ENCODE results near the gene MYO5A.
"Not testable (repeated sequence)": the region's sequence is repeated elsewhere in the genome, so short reads cannot be mapped to it uniquely, and the experiment has no call there.

The MYO5A gene

DNA sequence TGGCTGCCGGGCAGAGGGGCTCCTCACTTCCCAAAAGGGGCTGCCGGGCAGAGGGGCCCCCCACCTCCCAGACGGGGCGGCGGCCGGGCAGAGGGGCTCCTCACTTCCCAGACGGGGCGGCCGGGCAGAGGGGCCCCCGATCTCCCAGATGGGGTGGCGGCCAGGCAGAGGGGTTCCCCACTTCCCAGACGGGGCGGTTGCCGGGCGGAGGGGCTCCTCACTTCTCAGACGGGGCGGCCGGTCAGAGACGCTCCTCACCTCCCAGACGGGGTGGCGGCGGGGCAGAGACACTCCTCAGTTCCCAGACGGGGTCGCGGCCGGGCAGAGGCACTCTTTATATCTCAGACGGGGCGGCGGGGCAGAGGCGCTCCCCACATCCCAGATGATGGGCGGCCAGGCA, 69.0 kb downstream of the MYO5A start:
- not testable (repeated sequence) for DNase-seq

DNA sequence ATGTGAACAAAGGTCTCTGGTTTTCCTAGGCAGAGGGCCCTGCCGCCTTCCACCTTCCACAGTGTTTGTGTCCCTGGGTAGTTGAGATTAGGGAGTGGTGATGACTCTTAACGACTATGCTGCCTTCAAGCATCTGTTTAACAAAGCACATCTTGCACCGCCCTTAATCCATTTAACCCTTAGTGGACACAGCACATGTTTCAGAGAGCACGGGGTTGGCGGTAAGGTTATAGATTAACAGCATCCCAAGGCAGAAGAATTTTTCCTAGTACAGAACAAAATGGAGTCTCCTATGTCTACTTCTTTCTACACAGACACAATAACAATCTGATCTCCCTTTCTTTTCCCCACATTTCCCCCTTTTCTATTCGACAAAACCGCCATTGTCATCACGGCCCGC, 69.4 kb downstream of the MYO5A start:
- DNase-seq, result not testable (repeated sequence)

DNA sequence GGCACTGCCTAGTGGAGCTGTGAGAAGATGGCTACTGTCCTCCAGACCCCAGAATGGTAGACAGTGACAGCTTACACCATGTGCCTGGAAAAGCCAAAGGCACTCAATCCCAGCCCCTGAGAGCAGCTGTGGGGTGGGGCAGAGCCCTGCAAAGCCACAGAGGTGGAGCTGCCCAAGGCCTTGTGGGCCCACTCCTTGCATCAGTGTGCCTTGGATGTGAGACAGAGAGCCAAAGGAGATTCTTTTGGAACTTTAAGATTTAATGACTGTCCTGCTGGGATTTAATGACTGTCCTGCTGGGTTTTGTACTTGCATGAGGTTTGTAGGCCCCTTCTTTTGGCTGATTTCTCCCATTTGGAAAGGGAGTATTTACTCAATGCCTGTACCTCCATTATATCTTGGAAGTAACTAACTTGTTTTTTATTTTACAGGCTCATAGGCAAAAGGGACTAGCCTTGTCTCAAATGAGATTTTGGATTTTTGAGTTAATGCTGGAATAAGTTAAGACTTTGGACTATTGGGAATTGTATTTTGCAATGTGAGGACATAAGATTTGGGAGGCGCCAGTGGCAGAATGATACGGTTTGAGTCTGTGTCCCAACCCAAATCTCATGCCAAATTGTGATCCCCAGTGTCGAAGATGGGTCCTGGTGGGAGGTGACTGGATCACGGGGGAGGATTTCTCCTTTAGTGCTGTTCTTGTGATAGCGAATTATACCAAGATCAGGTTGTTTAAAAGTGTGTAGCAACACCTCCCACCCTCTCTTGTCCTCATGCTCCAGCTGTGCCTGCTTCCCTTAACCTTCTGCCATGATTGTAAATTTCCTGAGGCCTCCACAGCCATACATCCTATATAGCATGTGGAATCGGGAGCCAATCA, 80.4 kb downstream of the MYO5A start:
- DNase-seq, result no peak

DNA sequence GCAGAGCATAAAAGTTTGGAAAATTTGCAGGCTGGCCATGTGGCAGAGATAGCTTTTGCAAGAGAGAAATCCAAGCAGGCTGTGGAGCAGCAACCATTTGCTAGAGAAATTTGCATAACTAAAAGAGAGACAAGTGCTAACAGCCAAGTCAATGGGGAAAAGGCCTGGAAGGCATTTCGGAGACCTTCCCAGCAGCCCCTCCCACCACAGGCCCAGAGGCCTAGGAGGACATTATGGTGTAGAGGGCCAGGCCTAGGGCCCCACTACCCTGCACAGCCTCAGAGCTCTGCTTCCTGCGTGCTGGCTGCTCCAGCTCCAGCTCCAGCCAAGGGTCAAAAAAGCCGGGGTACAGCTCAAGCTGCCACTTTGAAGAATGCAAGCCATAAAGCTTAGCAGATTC, 82.7 kb downstream of the MYO5A start:
- DNase-seq, result no peak

DNA sequence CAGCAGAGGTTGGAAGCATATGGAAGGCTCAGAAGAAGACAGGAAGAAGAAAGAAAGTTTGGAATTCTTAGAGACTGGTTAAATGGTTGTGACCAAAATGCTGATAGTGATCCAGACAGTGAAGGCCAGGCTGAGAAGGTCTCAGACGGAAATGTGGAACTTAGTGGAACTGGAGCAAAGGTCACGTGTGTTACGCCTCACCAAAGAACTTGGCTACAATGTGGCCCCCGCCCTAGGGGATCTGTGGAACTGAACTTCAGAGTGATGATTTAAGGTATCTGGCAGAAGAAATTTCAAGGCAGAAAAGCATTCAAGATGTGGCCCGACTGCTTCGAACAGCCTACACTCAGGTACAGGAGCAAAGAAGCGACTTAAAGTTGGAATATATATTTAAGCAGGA, 83.1 kb downstream of the MYO5A start:
- DNase-seq, result no peak

DNA sequence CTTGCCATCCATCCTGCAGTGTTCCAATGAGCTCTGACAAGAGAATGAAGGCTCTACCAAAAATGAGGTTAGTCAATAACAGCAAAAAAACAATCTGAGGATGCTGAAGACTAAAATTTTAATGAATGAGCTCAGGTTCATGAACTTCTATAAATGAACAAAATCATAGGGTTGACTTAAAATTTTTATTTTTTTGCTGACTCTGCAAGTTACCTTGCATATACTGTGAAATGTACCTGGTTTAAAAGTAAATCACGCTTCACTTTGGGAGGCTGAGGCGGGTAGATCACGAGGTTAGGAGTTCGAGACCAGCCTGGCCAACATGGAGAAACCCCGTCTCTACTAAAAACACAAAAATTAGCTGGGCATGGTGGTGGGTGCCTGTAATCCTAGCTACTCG, 85.5 kb downstream of the MYO5A start:
- DNase-seq, result not testable (repeated sequence)

DNA sequence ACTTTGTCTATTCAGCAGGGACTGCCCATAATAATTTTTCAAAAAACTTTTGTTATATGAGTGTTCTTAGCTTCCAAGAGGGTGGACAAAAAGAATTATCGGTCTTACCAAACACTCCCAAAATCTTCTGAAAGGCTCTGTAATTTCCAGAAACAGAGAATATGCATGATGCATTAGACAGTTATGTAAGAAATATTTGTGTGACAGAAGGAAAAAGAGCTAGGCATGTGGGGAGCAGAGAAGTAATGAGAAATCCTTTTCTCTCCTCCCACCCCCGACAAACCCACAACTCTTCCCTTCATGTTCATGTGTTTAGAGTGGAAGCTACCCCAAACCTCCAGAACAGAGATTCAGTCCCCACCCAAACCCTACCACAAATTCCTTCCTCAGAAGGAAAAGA, 86.8 kb downstream of the MYO5A start:
- no peak for DNase-seq

DNA sequence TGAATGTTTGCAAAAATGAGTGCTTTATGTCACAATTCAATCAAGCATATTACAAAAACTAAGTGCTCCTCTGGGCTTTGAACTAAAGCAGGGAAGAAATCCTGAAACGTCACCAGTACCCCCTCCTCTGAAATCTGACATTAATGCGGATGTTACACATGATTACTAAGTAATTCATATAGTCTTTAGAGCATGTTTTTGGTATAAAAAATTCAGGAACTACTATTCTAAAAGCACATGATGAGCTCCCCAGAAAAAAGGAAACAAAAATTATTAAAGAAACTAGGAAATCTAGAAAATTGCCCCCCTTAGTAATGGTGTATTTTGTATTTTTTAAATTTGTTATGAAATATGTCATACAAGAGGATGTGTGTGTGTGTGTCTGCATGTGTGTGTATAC, 87.7 kb downstream of the MYO5A start:
- no peak for DNase-seq

DNA sequence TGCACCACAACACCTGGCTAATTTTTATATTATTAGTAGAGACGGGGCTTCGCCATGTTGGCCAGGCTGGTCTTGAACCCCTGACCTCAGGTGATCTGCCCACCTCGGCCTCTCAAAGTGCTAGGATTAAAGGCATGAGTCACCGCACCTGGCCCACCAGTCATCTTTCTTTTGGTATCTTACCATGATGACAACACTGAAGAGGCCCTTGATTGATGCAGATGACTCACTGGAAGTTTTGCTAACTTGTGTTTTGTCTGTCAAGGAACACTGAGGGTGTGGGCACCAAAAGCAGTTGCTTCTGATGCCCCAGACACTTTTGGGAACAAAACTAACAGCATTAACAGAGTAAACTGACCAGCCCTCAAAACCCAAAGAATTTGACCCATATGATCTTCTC, 88.3 kb downstream of the MYO5A start:
- DNase-seq, result peak; percentile 24

DNA sequence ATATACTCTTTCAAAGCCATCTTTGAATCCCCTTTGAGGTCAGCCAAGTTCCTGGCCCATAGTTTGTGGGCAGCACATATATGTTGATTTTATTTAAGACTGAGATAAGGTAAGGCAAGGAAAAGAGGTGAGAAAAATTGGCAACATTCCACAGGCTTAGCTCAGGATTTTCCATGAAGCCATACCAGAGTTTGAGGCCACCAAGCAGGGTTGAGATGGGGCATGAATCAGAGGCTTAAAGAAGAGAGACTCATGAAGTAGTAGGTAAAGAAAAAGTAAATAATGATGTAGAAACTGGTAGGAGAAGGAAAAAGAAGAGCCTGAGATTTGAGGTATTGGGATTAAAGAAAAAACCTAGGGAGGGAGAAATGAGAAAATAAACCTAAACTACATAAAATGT, 89.2 kb downstream of the MYO5A start:
- no peak for DNase-seq

DNA sequence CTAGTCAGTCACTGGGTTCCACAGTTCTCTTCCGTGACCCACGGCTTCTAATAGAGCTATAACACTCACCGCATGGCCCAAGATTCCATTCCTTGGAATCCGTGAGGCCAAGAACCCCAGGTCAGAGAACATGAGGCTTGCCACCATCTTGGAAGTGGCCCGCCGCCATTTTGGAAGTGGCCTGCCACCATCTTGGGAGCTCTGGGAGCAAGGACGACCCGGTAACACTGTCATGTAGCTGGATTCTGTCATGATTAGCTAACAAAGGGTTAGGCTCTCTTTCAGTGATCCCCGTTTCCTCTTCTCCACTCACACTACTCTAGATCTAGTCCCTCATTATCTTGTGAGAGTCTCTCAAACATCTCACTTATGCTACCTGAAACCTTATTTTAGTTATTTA, 89.6 kb downstream of the MYO5A start:
- not testable (repeated sequence) for DNase-seq

DNA sequence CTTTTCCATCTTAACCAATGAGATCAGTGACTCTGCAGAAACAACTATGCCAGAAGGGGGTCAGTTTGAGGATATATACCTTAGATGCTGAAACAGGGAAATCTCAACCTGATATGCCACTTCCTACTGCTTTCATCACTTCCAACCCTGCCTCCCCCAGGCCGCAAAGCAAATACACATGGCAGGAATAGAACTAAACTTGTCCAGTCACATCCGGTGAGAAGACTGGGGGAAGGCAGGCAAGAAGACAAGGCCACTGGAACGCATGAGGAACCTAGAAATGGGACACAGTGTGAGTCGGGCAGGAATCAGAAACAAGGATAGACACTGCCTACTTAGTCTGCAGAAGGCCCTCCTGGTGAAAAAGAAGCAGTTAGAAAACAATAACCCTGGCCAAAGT, 90.6 kb downstream of the MYO5A start:
- no peak for DNase-seq

DNA sequence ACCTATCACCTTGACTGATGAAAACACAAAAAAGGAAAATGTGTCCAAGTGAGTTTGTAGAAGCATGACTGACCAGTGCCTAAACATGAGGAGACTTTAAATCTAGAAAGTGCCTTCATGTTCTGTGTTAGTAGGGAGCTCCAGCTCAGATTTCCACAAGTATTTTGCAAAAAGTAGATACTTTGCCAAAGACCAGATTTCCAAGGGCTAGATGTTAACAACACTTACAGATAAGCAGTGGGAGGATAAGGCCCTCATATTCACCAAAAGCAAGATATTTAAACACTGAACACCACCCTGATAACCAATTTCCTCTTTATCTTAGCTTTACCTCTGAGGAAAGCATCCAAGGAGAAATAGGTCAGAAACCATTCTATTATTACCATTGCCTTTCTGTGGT, 91.0 kb downstream of the MYO5A start:
- no peak for DNase-seq

DNA sequence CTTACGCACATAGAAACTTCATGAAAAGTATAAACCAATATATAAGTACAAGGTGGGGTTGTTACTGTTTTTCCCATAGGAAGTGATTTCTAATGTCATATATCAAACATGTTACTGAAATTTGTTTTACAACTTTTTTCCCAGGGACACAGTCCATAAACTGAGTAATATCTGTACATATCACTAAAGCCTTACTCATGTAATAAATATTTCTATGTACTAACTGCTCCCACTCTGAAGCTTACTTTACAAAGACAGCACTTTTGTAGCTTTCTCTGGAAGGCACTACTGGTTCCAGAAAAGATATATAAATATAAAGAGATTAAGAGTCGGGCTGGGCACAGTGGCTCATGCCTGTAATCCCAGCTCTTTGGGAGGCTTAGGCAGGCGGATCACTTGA, 91.7 kb downstream of the MYO5A start:
- no peak for DNase-seq

DNA sequence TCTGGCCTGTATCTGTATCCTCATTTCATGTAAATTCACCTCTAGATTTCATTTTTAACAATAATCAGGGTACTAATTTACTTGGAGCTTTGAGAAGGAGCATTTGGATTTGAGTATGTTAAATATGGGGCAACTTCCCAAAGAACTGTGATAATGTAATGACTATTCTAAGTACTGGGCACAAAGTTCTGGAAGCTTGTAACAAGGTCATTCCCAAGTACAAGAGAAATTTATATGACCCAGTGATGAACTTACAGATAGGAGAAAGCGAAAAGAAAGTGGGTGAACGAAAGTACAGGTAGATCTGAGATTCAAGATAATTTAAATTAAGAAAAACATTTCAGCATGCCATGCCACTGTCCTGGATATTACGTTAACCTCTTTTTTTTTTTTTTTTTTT, 93.8 kb downstream of the MYO5A start:
- no peak for DNase-seq

DNA sequence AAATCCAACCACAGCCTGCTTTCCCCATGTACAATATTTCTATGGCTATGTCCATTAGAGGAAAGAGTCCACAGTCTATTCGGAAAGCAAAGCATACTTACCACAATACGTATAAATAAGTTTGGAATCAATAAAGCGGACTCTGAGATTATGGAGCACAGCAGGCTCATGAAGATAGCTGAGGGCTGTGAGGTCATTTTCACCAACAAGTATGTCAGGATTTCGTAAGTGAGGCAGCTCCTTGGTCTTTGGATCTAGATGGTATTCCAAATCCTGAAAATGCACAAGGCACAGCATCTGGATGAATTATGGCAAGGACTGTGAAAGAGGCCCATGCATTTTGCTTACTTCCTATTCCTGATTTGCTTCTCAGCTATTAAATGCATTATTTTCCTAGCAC, 100.4 kb downstream of the MYO5A start:
- no peak for DNase-seq

DNA sequence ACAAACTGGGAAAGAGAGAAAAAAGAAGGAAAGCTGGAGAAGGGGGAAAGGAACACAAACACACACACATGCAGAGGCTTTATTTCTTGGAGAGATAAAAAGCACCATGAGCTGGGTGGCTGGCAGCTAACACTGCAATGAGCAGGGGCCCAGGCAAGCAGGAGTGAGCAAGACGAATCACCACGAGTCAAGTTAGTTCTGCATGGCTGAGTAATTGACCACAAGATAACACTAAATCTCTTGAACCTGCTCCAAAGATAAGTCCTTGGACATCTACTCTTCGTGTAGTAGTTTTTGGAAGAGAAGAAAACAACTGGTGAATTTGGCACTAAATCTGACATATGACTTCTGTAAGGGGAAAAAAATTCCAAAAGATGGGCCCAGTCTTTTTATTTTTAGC, 100.9 kb downstream of the MYO5A start:
- DNase-seq, result no peak

DNA sequence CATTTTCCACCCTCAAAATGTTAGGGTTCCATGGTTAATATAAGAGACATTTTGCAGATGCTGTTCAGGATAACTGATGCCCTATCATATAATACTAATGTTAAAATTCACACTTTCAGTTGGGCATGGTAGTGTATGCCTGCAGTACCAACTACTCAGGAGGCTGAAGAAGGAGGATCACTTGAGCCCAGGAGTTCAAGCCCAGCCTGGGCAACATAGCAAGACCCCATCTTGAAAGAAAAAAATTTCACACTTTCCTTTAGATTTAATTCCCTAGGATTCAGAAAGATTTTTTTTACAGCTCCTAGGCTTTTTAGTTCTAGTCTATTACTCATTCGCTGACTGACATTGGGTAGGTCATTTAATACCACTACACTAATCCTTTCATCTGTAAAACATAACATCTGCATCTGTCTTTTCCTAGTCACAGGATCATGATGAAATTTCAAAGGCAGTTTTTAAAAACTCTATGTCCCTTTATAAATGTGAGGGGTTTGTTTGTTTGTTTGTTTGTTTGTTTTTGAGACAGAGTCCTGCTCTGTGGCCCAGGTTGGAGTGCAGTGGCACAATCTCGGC, 103.7 kb downstream of the MYO5A start:
- no peak for DNase-seq

DNA sequence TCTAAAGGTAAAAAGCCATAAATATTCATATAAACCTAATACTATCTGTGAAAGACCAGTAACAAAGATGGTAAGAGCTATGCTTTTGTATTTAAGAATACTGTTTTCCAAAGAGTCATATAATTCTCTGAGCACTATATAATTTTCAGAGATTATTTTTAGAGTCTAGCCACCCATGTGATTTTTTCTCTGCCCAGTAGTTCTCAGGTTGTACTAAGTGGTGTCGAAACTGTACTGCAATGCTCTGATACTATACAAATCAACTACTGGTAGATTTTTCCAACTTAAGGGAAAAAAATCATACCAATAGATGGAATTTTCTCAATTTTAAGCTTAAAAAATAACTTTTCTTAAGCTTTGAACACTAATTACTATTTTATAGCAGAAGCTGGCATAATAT, 104.8 kb downstream of the MYO5A start:
- no peak for DNase-seq

DNA sequence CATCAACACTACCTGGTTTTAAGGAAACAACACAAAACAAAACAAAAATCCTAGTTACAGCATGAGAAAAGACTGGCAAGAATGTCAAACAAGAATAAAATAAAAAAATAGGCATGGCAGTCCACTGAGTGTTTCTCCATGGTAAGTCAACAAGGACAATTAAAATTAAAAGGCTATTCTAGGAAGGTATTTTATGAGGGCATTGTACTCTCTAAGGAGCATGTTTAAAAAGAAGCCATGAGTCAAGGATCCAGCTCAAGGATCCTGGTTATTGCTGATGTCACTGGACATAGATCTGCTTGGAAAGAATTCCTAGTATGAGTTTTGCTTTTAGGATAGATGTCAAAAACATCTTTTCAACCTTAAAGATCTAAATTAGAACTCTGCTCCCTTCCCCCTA, 106.7 kb downstream of the MYO5A start:
- DNase-seq, result no peak

DNA sequence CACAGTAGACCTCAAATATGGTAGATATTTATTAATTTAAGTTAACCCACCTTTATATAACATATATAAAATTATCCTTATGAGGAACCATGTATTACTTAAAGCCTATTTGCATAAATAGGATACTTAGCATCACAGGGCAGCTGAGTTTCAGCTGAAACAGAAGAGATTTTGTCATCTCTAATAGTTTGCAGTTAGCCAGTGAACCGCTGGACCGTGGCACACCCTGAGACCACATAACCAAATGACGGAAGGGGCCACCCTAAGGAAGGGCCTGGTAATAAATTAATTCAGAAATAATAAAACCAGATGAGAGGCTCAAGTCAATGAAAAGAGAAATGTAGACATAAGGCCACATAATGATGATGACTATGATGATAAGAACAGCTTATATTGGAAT, 107.7 kb downstream of the MYO5A start:
- no peak for DNase-seq

DNA sequence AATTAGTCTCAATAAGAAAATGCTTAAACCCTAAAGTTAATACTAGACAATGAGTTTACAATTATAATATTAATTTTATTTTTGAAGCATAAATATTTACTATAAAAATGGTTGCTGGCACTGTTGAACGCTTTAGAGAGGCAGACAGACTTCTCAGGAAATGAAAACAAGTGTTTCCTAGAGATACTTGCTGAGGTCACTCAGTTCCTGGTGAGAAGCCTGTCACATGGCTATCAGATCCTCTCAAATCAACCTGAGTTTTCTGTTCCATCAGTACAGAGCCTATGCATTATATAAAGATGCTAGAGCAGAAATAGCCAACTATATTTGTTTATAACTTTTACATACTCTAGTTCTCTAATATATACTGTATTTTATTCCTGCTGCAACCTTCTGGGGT, 109.2 kb downstream of the MYO5A start:
- DNase-seq, result no peak

DNA sequence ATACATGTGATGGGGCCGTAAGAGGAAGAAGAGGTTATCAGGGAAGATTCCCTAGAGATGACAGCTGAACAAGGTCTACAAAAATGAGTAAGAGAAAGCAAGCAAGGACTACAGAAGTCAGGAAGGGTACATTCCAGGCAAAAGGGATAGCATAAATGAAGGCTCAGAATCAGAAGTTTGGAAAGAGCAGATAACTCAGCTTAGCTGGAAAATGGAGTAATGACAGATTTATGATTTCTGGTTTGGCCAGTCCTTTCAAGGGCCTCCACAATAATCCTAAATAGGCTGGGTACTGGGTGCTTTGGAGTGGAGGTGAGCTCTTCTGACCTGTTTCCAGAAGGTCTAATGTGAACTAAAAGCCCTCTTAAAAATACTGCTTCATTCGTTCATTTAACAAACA, 110.7 kb downstream of the MYO5A start:
- no peak for DNase-seq

DNA sequence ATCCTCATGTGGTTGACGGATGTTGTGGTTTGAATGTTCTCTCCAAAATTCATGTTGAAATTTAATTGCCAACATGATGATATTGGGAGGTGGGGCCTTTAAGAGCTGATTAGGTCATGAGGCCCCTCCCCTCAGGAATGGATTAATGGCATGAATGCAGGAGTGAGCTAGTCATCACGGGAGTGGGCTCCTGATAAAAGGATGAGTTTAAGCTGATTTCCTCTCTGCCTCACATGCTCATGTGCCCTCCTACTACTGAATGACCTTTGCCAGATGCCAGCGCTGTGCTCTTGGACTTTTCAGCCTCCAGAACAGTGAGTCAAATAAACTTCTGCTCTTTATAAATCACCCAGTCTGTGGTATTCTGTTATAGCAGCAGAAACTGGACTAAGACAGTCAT, 111.2 kb downstream of the MYO5A start:
- no peak for DNase-seq

DNA sequence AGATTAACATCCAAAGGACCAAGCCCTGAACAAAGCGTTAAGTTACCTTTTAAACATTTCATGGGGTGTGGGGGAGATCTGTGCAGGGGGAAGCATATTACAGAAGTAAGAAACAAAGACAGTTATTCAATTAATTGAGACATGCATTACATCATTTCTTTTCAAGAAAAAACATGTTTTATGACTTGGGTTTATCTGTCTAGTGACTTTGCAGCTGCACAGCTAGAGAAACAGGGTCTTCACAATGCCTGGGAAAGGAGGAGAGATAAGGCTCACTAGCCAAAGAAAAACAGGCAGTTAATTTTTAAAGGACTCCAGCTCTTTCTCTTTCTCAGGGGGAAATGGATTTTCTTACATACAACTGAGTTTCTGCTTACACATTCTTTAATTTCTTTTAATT, 112.1 kb downstream of the MYO5A start:
- not testable (repeated sequence) for DNase-seq

Data from activated CD8-positive, alpha-beta memory T cell treated with anti-CD3 and anti-CD28 coated beads, Interleukin-2, amount 50 U/mL, for 4 hours (primary cell).